Measurements from ENCODE around the gene SP140L.

GRCh38 chr2:230413479-230413878, 86.5 kb downstream of the SP140L start:
- no peak for TF ChIP-seq CTCF (IDR thresholded peaks at IDR 0.05; ENCODE audit: low read depth, low read length, poor library complexity, severe bottlenecking)
- no peak for TF ChIP-seq EZH2phosphoT487 (IDR thresholded peaks at IDR 0.05; ENCODE audit: borderline replicate concordance, low read length)
